ENCODE data around the gene KIAA1958.

GRCh38 chr9:112532427-112532826 is 45.8 kb downstream of the KIAA1958 start:
- TF ChIP-seq EZH2 (IDR thresholded peaks at IDR 0.05; ENCODE audit: low read depth, unreplicated experiment), result no peak
- TF ChIP-seq NANOG (IDR thresholded peaks at IDR 0.05; ENCODE audit: borderline replicate concordance), result no peak
